Neural cell (in vitro differentiated cells): Measurements from ENCODE around the gene TTC34. TPM values are rescaled to one million over a fixed set of nuclear protein-coding genes. Genes with fewer than 3 reads are reported as not detected.

Source experiments
- H2AFZ ChIP-seq: fragments of 200-600, 300-800 bp; sonication (generic), shearing (Covaris generic); 2 replicates; pipeline ENCODE4 v1.6.0; 2014; ENCODE audit warnings: low read depth, mild to moderate bottlenecking, antibody characterized with exemption, low read length, moderate library complexity
- H3F3A ChIP-seq: fragments of 200-600 bp; shearing (Covaris generic); 2 replicates; pipeline ENCODE4 v1.6.1; 2016; ENCODE audit warnings: mild to moderate bottlenecking, moderate library complexity, mixed read lengths, antibody characterized with exemption, low read length; ENCODE audit not compliant: insufficient read depth, poor library complexity, severe bottlenecking
- H3K27ac ChIP-seq: fragments of 200-600, 300-800 bp; sonication (generic), shearing (Covaris generic); 2 replicates; pipeline ENCODE4 v1.5.1; 2014; ENCODE audit warnings: mild to moderate bottlenecking, low read length, moderate library complexity
- H3K27me3 ChIP-seq: fragments of 300-800, 200-600 bp; sonication (generic), shearing (Covaris generic); 2 replicates; pipeline ENCODE4 v1.6.0; 2014; ENCODE audit warnings: mild to moderate bottlenecking, low read depth, low read length, moderate library complexity; ENCODE audit not compliant: insufficient read depth
- H3K36me3 ChIP-seq: fragments of 300-800, 200-600 bp; sonication (generic), shearing (Covaris generic); 2 replicates; pipeline ENCODE4 v1.5.1; 2014; ENCODE audit warnings: mild to moderate bottlenecking, antibody characterized with exemption, low read length, moderate library complexity; ENCODE audit not compliant: insufficient read depth
- H3K4me2 ChIP-seq: fragments of 300-800, 200-600 bp; sonication (generic), shearing (Covaris generic); 2 replicates; pipeline ENCODE4 v1.6.0; 2014; ENCODE audit warnings: mild to moderate bottlenecking, low read length
- H3K4me3 ChIP-seq: fragments of 300-800, 200-600 bp; sonication (generic), shearing (Covaris generic); 2 replicates; pipeline ENCODE4 v1.5.1; 2014; ENCODE audit warnings: mild to moderate bottlenecking, low read length, moderate library complexity
- H3K79me2 ChIP-seq: fragments of 200-600 bp; shearing (Covaris generic); replicated peaks from 2 replicates; pipeline ENCODE4 v1.6.0; 2014; ENCODE audit warnings: mild to moderate bottlenecking, low read length, moderate library complexity; ENCODE audit not compliant: insufficient read depth
- H3K9ac ChIP-seq: fragments of 300-800, 200-600 bp; sonication (generic), shearing (Covaris generic); 2 replicates; pipeline ENCODE4 v1.6.1; 2016; ENCODE audit warnings: mild to moderate bottlenecking, low read length, mixed read lengths
- H3K9me2 ChIP-seq: fragments of 200-600 bp; shearing (Covaris generic); 2 replicates; pipeline ENCODE4 v1.6.1; 2016; ENCODE audit warnings: mild to moderate bottlenecking, low read length, mixed read lengths; ENCODE audit not compliant: insufficient read depth
- H3K9me3 ChIP-seq: fragments of 200-600, 300-800 bp; sonication (generic), shearing (Covaris generic); 2 replicates; pipeline ENCODE4 v1.6.1; 2016; ENCODE audit warnings: mild to moderate bottlenecking, mixed run types, low read length, moderate library complexity, mixed read lengths
- H4K20me1 ChIP-seq: fragments of 200-600 bp; shearing (Covaris generic); 2 replicates; pipeline ENCODE4 v1.6.1; 2016; ENCODE audit warnings: mild to moderate bottlenecking, mixed run types; ENCODE audit not compliant: insufficient read depth
- EP300 ChIP-seq: fragments of 450-650 bp; conservative IDR thresholded peaks from 2 replicates; pipeline ENCODE4 v1.6.1; 2014; ENCODE audit warnings: antibody characterized with exemption, mild to moderate bottlenecking, moderate library complexity; ENCODE audit not compliant: poor library complexity, severe bottlenecking
- EZH2 ChIP-seq: fragments of 200-600, 300-800 bp; shearing (Covaris generic), sonication (generic); IDR thresholded peaks from 2 replicates; pipeline ENCODE4 v1.6.1; 2014; ENCODE audit warnings: antibody characterized with exemption, low read length, borderline replicate concordance, mild to moderate bottlenecking; ENCODE audit not compliant: insufficient read depth, poor library complexity, severe bottlenecking
- MXI1 ChIP-seq: fragments of 450-650 bp; conservative IDR thresholded peaks from 2 replicates; pipeline ENCODE4 v1.6.1; 2014; ENCODE audit warnings: antibody characterized with exemption, mild to moderate bottlenecking; ENCODE audit not compliant: poor library complexity, severe bottlenecking
- POLR2AphosphoS5 ChIP-seq: IDR thresholded peaks from 2 replicates; pipeline ENCODE4 v1.6.1; 2012
- RAD21 ChIP-seq: fragments of 450-650 bp; conservative IDR thresholded peaks from 2 replicates; pipeline ENCODE4 v1.6.1; 2014; ENCODE audit warnings: antibody characterized with exemption, mild to moderate bottlenecking, moderate library complexity
- SMC3 ChIP-seq: fragments of 450-650 bp; conservative IDR thresholded peaks from 2 replicates; pipeline ENCODE4 v1.6.1; 2014; ENCODE audit warnings: antibody characterized with exemption, mild to moderate bottlenecking, moderate library complexity; ENCODE audit not compliant: poor library complexity
- TAF1 ChIP-seq: IDR thresholded peaks from 2 replicates; pipeline ENCODE4 v1.6.1; 2012; ENCODE audit warnings: low read depth
- polyA plus RNA-seq: library from polyadenylated mRNA; depleted of rRNA; stranded (reverse); fragments of >200 nt; gene quantifications from 2 replicates; pipeline ENCODE4 v1.2.3, GENCODE V29; 2014
- TF ChIP-seq, protein P1 (sequence below): fragments of 450-650 bp; IDR thresholded peaks from 2 replicates; pipeline ENCODE4 v1.5.1; 2014; ENCODE audit warnings: antibody characterized with exemption, mild to moderate bottlenecking, moderate library complexity; ENCODE audit not compliant: poor library complexity, severe bottlenecking
- TF ChIP-seq, protein P2 (sequence below): IDR thresholded peaks from 2 replicates; pipeline ENCODE4 v1.6.1; 2012; ENCODE audit warnings: borderline replicate concordance

The TTC34 gene
- polyA plus RNA-seq, 1 donor from 2014 or later, result 0.05 TPM

DNA sequence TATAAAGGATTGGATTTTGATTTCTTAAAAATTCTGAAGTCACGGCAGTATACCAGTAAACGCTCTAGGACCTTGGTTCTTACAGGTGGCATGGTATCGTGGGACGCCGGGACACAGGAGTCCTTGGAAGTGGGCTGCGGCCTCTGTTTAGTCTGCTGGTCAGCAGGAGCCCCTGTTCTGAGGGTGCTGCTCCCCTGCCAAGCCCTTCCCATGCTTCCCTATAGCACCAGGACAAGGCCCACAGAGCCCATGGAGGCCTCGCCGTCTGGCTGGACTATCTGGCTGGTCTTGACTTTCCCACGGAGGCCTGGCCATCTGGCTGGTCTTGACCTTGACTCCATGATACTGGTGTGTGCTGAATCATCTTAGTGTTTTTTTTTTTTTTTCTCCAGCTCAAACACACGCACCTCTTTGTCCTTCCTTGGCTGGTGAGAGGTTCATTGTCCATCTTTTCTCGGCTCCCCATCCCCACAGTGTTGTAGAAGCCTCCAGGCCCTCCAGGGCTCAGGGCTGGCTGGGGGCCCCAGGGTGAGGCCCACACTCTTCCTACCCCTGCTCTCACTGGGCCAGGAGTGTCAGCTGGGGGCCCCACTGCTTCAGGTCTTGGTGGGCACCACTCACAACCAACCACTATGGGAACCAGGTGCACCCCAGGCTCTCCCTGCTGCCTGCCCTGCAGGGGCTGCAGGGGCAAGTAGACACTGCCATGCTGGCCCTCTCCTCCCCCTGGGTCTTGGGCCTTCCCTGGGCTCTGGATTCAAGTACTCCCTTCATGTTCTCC lies 16.5 kb upstream of the TTC34 start:
- Histone ChIP-seq H3K9ac (no peak overlapping the region), H3K9me2 (no peaks in the 10 kb centered on the region), H3K36me3 (no peaks in the 10 kb centered on the region), H3K27me3 (no peaks in the 10 kb centered on the region), H3K4me3 (no peak overlapping the region), H3K27ac (no peak overlapping the region), H3F3A (no peaks in the 10 kb centered on the region), H3K9me3 (peaks cover 4% of the 10 kb centered on the region), H3K79me2 (no peaks in the 10 kb centered on the region), H3K4me2 (no peak overlapping the region), H4K20me1 (no peaks in the 10 kb centered on the region), H2AFZ (no peak overlapping the region)
- TF ChIP-seq TAF1 (no peak), SMC3 (no peak), POLR2AphosphoS5 (no peak), EZH2 (no peak), RAD21 (no peak), MXI1 (no peak), EP300 (no peak)
- TF ChIP-seq, protein P1, sequence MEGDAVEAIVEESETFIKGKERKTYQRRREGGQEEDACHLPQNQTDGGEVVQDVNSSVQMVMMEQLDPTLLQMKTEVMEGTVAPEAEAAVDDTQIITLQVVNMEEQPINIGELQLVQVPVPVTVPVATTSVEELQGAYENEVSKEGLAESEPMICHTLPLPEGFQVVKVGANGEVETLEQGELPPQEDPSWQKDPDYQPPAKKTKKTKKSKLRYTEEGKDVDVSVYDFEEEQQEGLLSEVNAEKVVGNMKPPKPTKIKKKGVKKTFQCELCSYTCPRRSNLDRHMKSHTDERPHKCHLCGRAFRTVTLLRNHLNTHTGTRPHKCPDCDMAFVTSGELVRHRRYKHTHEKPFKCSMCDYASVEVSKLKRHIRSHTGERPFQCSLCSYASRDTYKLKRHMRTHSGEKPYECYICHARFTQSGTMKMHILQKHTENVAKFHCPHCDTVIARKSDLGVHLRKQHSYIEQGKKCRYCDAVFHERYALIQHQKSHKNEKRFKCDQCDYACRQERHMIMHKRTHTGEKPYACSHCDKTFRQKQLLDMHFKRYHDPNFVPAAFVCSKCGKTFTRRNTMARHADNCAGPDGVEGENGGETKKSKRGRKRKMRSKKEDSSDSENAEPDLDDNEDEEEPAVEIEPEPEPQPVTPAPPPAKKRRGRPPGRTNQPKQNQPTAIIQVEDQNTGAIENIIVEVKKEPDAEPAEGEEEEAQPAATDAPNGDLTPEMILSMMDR, result no peak
- TF ChIP-seq, protein P2, sequence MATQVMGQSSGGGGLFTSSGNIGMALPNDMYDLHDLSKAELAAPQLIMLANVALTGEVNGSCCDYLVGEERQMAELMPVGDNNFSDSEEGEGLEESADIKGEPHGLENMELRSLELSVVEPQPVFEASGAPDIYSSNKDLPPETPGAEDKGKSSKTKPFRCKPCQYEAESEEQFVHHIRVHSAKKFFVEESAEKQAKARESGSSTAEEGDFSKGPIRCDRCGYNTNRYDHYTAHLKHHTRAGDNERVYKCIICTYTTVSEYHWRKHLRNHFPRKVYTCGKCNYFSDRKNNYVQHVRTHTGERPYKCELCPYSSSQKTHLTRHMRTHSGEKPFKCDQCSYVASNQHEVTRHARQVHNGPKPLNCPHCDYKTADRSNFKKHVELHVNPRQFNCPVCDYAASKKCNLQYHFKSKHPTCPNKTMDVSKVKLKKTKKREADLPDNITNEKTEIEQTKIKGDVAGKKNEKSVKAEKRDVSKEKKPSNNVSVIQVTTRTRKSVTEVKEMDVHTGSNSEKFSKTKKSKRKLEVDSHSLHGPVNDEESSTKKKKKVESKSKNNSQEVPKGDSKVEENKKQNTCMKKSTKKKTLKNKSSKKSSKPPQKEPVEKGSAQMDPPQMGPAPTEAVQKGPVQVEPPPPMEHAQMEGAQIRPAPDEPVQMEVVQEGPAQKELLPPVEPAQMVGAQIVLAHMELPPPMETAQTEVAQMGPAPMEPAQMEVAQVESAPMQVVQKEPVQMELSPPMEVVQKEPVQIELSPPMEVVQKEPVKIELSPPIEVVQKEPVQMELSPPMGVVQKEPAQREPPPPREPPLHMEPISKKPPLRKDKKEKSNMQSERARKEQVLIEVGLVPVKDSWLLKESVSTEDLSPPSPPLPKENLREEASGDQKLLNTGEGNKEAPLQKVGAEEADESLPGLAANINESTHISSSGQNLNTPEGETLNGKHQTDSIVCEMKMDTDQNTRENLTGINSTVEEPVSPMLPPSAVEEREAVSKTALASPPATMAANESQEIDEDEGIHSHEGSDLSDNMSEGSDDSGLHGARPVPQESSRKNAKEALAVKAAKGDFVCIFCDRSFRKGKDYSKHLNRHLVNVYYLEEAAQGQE, result no peak

DNA sequence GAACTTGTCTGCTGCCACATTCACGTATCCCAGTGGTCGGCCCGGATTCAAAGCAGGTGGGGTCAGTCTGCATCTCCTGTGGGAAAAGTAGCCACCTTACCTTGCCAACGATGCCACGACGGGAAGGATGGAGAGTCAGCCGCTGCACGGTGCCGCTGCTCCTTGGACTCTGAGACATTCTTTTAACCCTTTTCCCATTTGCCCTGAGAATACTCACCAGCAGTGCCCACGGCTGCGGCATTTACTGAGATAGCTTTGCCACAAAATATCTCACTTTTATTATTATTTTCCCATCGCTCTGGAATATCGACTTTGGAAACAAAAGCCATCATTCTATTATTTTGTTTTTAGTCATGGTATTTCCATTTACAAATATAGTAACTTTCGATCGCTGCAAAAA lies 15.3 kb upstream of the TTC34 start:
- no peak overlapping the region for H3K4me2 ChIP-seq
- H2AFZ ChIP-seq, result no peak overlapping the region
- no peaks in the 10 kb centered on the region for H3F3A ChIP-seq
- no peaks in the 10 kb centered on the region for H4K20me1 ChIP-seq
- no peak overlapping the region for H3K4me3 ChIP-seq
- no peaks in the 10 kb centered on the region for H3K27me3 ChIP-seq
- no peak overlapping the region for H3K27ac ChIP-seq
- no peaks in the 10 kb centered on the region for H3K9me2 ChIP-seq
- TF ChIP-seq SMC3 (no peak), RAD21 (no peak), MXI1 (no peak), POLR2AphosphoS5 (no peak), EP300 (no peak), EZH2 (no peak), TAF1 (no peak)
- TF ChIP-seq, protein P1, result no peak
- TF ChIP-seq, protein P2, result no peak
- peaks cover 8% of the 10 kb centered on the region for H3K9me3 ChIP-seq
- no peaks in the 10 kb centered on the region for H3K79me2 ChIP-seq
- no peaks in the 10 kb centered on the region for H3K36me3 ChIP-seq
- no peak overlapping the region for H3K9ac ChIP-seq
